ENCODE measurements around the gene ARMC7.
A peak's percentile ranks its signal among the peaks of the same experiment; 100 is the strongest.
"Not testable (repeated sequence)": the region's sequence is repeated elsewhere in the genome, so short reads cannot be mapped to it uniquely, and the experiment has no call there.

ARMC7 gene

GRCh38 chr17:75108193-75108592, 1.6 kb upstream of the ARMC7 start:
- peak overlapping the region; percentile 42 for H3K4me3 Mint-ChIP-seq
- no peaks in the 10 kb centered on the region for H3K27me3 Mint-ChIP-seq
- no peaks in the 10 kb centered on the region for H3K9me3 Mint-ChIP-seq
- H3K36me3 Mint-ChIP-seq, result peaks cover 7% of the 10 kb centered on the region
- H3K27ac Mint-ChIP-seq, result no peak overlapping the region
- peaks cover 40% of the 10 kb centered on the region for H3K4me1 Mint-ChIP-seq
- no peak for ATAC-seq

- Mint-ChIP-seq H3K4me3 (peak overlapping the region; percentile 82), H3K36me3 (peaks cover 10% of the 10 kb centered on the region), H3K27ac (no peak overlapping the region), H3K9me3 (no peaks in the 10 kb centered on the region), H3K27me3 (no peaks in the 10 kb centered on the region), H3K4me1 (peaks cover 47% of the 10 kb centered on the region)
- peak; percentile 9 for ATAC-seq
Measured at GRCh38 chr17:75109046-75109406, 743 bp upstream of the ARMC7 start.

- no peaks in the 10 kb centered on the region for H3K27me3 Mint-ChIP-seq
- peak overlapping the region; percentile 82 for H3K4me3 Mint-ChIP-seq
- peaks cover 60% of the 10 kb centered on the region for H3K4me1 Mint-ChIP-seq
- ATAC-seq, result no peak
- peaks cover 21% of the 10 kb centered on the region for H3K36me3 Mint-ChIP-seq
- H3K9me3 Mint-ChIP-seq, result no peaks in the 10 kb centered on the region
- peak overlapping the region; percentile 38 for H3K27ac Mint-ChIP-seq
Measured at GRCh38 chr17:75110234-75110937, 617 bp downstream of the ARMC7 start.

GRCh38 chr17:75111777-75112335, 2.1 kb downstream of the ARMC7 start:
- Mint-ChIP-seq H3K27me3 (no peaks in the 10 kb centered on the region), H3K4me1 (peaks cover 66% of the 10 kb centered on the region), H3K9me3 (no peaks in the 10 kb centered on the region), H3K27ac (no peak overlapping the region), H3K4me3 (no peak overlapping the region), H3K36me3 (peaks cover 26% of the 10 kb centered on the region)
- ATAC-seq, result no peak

GRCh38 chr17:75113798-75114551, 4.2 kb downstream of the ARMC7 start:
- Mint-ChIP-seq H3K27ac (peak overlapping the region; percentile 81), H3K9me3 (no peaks in the 10 kb centered on the region), H3K4me3 (peak overlapping the region; percentile 77), H3K4me1 (peaks cover 78% of the 10 kb centered on the region), H3K36me3 (peaks cover 35% of the 10 kb centered on the region), H3K27me3 (no peaks in the 10 kb centered on the region)
- ATAC-seq, result peak; percentile 81

- Mint-ChIP-seq H3K4me3 (peak overlapping the region; percentile 77), H3K9me3 (no peaks in the 10 kb centered on the region), H3K27me3 (no peaks in the 10 kb centered on the region), H3K27ac (peak overlapping the region; percentile 81), H3K4me1 (peaks cover 75% of the 10 kb centered on the region), H3K36me3 (peaks cover 37% of the 10 kb centered on the region)
- peak; percentile 60 for ATAC-seq
Measured at GRCh38 chr17:75114552-75115314, 5.0 kb downstream of the ARMC7 start.

GRCh38 chr17:75115555-75115954, 5.8 kb downstream of the ARMC7 start:
- Mint-ChIP-seq H3K4me1 (peaks cover 71% of the 10 kb centered on the region), H3K4me3 (no peak overlapping the region), H3K27ac (no peak overlapping the region), H3K9me3 (no peaks in the 10 kb centered on the region), H3K36me3 (peaks cover 44% of the 10 kb centered on the region), H3K27me3 (no peaks in the 10 kb centered on the region)
- no peak for ATAC-seq

GRCh38 chr17:75116737-75117136, 7.0 kb downstream of the ARMC7 start:
- no peak for ATAC-seq
- Mint-ChIP-seq H3K9me3 (no peaks in the 10 kb centered on the region), H3K36me3 (peaks cover 42% of the 10 kb centered on the region), H3K27ac (no peak overlapping the region), H3K4me1 (peaks cover 60% of the 10 kb centered on the region), H3K4me3 (no peak overlapping the region), H3K27me3 (no peaks in the 10 kb centered on the region)

GRCh38 chr17:75118307-75118706, 8.5 kb downstream of the ARMC7 start:
- Mint-ChIP-seq H3K9me3 (no peaks in the 10 kb centered on the region), H3K27me3 (no peaks in the 10 kb centered on the region), H3K4me3 (no peak overlapping the region), H3K4me1 (peaks cover 55% of the 10 kb centered on the region), H3K27ac (peak overlapping the region; percentile 67), H3K36me3 (peaks cover 37% of the 10 kb centered on the region)
- no peak for ATAC-seq

GRCh38 chr17:75124041-75124818, 14.5 kb downstream of the ARMC7 start:
- H3K36me3 Mint-ChIP-seq, result peaks cover 12% of the 10 kb centered on the region
- no peaks in the 10 kb centered on the region for H3K9me3 Mint-ChIP-seq
- peak overlapping the region; percentile 22 for H3K27ac Mint-ChIP-seq
- H3K27me3 Mint-ChIP-seq, result no peaks in the 10 kb centered on the region
- peak; percentile 57 for ATAC-seq
- no peak overlapping the region for H3K4me3 Mint-ChIP-seq
- peaks cover 39% of the 10 kb centered on the region for H3K4me1 Mint-ChIP-seq

GRCh38 chr17:75124819-75125162, 15.0 kb downstream of the ARMC7 start:
- H3K4me1 Mint-ChIP-seq, result peaks cover 45% of the 10 kb centered on the region
- no peak for ATAC-seq
- no peaks in the 10 kb centered on the region for H3K27me3 Mint-ChIP-seq
- peaks cover 18% of the 10 kb centered on the region for H3K36me3 Mint-ChIP-seq
- peak overlapping the region; percentile 22 for H3K27ac Mint-ChIP-seq
- H3K9me3 Mint-ChIP-seq, result no peaks in the 10 kb centered on the region
- no peak overlapping the region for H3K4me3 Mint-ChIP-seq

- peak; percentile 10 for ATAC-seq
- Mint-ChIP-seq H3K27ac (peak overlapping the region; percentile 22), H3K4me3 (no peak overlapping the region), H3K36me3 (peaks cover 17% of the 10 kb centered on the region), H3K9me3 (no peaks in the 10 kb centered on the region), H3K4me1 (peaks cover 54% of the 10 kb centered on the region), H3K27me3 (no peaks in the 10 kb centered on the region)
Measured at GRCh38 chr17:75125984-75126383, 16.2 kb downstream of the ARMC7 start.

- Mint-ChIP-seq H3K4me1 (peaks cover 55% of the 10 kb centered on the region), H3K27ac (no peak overlapping the region), H3K4me3 (no peak overlapping the region), H3K9me3 (no peaks in the 10 kb centered on the region), H3K36me3 (peaks cover 17% of the 10 kb centered on the region), H3K27me3 (no peaks in the 10 kb centered on the region)
- ATAC-seq, result no peak
Measured at GRCh38 chr17:75126954-75127353, 17.2 kb downstream of the ARMC7 start.

GRCh38 chr17:75127936-75128335, 18.2 kb downstream of the ARMC7 start:
- Mint-ChIP-seq H3K36me3 (peaks cover 17% of the 10 kb centered on the region), H3K4me1 (peaks cover 55% of the 10 kb centered on the region)
- not testable (repeated sequence) for H3K9me3 Mint-ChIP-seq, H3K27ac Mint-ChIP-seq, H3K27me3 Mint-ChIP-seq, H3K4me3 Mint-ChIP-seq, ATAC-seq

Data from stimulated activated memory B cell treated with anti-CD40 and anti-IgM and Interleukin-4, amounts not matched to agents 10 μg/mL and 1 μg/mL and 100 μg/mL, for 72 hours (primary cell).